Hippocampal formation (tissue), 2 donors: ENCODE measurements around the gene STOX1.
"Not testable (repeated sequence)": the region's sequence is repeated elsewhere in the genome, so short reads cannot be mapped to it uniquely, and the experiment has no call there.

Experiments
- DNase-seq, 2 donors: peaks; one replicate each; lab custom pipeline; 2025; lab: John Stamatoyannopoulos, UW

The STOX1 gene

DNA sequence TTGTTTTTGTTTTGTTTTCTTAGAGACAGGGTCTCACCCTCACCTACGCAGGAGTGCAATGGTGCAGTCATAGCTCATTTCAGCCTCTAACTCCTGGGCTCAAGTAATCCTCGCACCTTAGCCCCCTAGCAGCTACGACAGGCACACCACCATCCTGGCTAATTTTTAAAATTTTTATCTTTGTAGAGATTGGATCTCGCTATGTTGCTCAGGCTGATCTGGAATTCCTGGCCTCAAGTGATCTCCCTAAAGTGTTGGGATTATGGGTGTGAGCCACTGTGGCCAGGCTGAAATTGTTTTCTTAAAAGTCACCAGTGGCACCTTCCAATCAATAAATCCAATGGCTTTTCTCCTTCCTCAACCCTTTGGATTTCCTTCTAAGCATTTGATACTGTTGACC, 52.9 kb downstream of the STOX1 start:
- no peak for DNase-seq

DNA sequence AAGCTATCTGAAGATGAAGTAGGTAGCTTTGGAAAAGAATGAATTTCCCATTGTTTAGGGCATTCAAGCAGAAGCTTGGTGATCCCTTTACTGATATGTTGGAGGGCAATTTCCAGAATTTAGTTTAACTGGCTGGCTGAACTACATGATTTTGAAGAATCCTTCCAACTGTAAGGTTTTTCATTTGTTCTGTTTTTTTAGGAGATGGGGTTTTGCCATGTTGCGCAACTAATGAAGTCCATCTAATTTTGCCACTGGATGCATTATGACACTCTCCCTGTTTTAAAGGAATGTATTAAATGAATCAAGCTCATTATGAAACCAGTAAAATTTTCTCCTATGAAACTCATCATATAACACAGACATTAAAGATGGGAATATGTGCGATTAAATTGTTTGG, 67.7 kb downstream of the STOX1 start:
- no peak for DNase-seq

DNA sequence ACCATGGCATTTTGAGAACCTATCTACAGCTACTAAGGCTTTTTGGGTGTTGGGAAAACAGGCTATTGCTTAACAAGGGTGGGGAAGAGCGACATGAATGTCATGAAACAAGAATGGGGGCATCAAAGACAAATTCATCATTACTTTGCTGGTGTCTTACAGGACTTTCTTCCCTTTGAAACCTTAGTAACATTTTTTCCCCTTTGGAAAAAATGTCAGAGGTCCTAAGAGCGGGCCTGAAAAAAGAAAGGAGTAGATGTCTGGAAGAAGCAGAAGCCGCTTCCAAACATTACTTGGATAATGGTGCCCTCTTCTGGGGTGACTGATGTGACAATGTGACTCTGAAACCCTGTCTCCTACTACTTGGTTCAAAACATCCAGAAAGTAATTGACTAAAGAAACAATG, 70.0 kb downstream of the STOX1 start:
- peak; percentile 17 to 89 for DNase-seq

DNA sequence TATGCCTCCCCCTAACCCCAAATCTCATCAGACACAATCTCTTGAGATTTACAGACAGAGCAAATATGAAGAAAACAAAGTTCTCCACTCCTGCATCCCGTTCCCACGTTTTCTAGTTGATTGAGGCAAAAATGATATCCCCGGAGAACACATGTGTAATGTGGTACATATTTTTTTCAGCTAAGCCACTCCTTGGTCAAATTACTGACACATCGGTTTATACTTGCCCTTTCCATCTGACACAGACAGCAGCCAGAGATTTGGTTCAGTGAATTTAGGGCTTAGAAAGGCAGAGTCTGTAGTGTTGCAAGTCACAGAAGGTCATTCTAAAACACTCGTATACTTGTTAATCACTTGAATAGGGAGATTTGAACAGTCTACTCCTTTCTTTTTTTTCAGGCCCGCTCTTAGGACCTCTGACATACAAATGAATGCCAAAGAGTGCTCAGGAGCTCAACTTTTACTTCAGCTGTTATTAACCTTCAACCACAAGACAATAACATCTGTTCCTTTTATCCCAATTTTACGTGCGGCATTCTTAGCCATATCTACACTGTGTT, 71.9 kb downstream of the STOX1 start:
- DNase-seq, result no peak

DNA sequence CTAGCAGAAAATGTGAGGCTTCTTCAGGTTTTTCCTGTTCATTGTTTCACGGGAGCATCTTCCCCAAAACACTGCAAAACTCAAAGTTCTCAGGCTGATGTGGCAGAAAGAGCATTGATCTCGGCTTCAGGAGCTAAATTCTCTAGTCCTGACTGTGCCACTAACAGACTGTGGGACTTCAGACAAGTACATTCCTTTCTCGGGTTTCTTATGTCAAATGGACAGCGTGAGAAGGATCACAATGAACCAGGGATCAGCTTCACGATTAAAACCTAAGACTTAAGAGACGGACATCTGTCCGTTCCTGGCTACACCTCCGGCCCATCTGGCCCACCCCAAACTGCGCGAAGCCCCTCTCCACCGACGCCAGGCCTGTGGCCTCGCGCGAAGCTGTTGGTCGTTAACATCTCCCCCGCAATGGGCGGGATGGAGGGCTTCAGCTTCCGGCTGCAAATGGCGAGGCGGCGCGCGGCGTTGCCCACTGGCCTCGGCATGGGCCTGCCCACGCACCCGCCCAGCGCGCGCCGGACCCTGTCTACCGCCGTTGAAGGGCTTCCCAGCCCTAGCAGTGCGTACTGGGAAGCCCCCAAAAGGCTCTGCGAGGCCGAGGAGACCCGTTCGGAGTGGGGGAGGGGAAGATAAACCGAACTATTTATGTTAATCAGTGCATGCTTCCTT, 73.2 kb downstream of the STOX1 start:
- DNase-seq, result peak; percentile 70 to 85

DNA sequence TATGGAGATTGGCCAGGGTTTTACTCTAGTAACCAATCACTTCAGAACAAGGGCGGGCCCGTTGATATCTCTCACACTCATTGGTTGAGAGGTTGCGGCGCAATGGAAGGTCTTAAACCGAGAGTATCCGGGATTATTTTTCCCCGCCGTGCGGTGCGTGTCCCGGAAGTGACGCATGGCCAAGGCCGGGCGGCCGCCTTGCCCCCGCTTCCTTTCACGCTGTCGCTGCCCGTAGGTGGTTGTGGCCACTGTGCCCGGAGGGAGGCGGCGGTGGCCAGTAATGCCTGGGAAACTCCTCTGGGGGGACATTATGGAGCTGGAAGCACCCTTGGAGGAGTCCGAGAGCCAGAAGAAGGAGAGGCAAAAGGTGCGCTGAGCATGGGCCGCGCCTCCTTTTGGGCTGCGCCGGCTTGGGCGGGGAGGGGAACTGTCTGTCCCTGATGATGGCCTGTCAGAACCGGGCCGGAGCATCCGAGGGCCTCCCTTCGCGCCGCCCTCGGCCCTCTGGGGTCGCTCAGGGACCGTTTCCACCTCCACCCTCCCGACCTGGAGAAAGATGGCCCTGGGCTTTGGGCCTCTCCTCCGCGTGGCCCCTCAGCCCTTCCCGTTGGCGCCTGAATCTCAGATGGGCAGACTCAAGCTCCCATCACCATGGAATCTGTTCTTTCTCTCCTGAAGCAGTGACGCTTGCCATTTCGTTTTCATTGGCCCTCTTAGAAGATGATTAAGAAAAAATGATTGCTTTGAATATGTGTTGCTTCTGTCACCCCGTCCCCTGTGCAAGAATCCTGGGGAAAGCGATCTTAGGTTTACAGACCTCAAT, 74.0 kb downstream of the STOX1 start, which contains the start of gene DDX50:
Gene DDX50 (plus strand): TSS at position 211 of the 823 bp plus-strand sequence. CDS start 70 bp downstream, at position 281.
- peak; percentile 96 to 99 for DNase-seq

DNA sequence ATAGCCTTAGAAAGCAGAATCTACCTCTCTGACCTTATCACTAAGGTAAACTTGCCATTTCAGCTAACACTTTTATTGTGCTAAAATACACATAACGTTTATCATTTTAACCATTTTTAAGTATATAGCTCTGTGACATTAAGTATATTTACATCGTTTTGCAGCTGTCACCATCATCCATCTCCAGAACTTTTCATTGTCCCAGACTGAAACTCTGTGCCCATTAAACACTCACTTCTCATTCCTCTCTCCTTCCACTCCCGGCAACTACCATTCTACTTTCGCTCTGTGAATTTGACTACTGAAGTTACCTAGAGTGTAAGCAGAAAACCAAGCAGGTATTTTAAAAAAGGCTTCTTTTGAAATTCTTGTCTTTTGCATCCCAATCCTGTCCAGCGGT, 75.1 kb downstream of the STOX1 start:
- DNase-seq, result no peak

DNA sequence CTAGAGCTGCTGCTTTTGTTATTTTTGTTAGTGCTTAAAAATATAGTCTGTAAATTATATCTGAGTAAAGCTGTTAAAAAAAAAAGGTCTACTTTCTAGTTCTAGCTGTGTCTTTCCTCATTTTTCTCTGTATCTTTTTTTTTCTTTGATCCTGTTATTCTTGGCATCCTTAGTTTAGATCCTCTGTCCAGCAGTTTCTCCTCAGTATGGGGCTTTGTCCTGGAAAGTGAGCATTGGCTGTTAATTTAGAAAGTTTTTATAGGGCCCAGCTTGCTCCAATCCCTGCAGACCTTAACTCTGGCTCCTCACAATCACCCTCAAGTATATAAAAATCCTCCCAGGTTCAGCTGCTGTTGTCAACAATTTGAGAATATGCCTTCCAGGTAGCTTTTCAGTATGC, 97.3 kb downstream of the STOX1 start:
- DNase-seq, result no peak

DNA sequence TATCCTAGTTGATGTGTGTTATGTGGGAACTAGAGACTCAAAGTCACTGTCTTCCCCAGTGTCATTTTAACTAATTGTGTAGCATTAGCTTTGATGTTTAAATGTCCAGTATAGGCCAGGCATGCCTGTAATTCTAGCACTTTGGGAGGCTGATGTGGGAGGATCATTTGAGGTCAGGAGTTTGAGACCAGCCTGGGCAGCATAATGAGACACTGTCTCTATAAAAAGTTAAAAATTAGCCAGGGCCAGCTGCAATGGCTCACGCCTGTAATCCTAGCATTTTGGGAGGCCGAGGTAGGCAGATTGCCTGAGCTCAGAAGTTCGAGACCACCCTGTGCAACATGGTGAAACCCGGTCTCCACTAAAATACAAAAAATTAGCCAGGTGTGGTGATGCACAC, 98.2 kb downstream of the STOX1 start:
- no peak for DNase-seq

DNA sequence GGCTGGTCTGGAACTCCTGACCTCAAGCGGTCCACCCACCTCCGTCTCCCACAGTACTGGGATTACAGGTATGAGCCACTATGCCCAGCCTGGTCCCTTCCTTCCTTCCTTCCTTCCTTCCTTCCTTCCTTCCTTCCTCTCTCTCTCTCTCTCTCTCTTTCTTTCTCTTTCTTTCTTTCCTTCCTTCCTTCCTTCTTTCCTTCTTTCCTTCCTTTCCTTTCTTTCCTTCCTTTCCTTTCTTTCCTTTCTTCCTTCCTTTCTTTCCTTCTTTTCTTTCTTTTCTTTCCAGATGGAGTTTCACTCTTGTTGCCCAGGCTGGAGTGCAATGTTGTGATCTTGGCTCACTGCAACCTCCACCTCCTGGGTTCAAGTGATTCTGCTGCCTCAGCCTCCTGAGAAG, 101.8 kb downstream of the STOX1 start:
- DNase-seq, result not testable (repeated sequence)

DNA sequence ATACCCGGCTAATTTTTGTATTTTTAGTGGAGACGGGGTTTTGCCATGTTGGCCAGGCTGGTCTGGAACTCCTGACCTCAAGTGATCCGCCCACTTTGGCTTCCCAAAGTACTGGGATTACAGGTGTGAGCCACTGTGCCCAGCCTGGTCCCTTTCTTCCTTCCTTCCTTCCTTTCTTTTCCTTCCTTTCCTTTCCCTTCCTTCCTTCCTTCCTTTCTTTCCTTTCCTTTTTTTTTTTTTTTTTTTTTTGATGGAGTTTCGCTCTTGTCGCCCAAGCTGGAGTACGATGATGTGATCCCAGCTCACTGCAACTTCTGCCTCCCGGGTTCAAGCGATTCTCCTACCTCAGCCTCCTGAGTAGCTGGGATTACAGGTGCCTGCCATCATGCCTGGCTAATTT, 102.6 kb downstream of the STOX1 start:
- not testable (repeated sequence) for DNase-seq

DNA sequence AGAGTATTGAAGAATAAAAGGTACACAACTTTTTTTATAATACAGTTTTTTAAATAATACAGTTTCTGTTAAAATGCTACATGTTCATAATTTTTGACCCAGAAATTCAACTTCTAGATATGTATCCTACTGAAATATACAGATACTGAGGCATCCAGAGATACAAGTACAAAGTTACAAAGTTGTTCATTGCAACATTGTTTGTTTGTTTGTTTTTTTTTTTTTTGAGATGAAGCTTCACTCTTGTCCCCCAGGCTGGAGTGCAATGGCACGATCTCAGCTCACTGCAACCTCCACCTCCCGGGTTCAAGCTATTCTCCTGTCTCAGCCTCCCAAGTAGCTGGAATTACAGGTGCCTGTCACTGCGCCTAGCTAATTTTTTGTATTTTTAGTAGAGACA, 105.5 kb downstream of the STOX1 start:
- not testable (repeated sequence) for DNase-seq

DNA sequence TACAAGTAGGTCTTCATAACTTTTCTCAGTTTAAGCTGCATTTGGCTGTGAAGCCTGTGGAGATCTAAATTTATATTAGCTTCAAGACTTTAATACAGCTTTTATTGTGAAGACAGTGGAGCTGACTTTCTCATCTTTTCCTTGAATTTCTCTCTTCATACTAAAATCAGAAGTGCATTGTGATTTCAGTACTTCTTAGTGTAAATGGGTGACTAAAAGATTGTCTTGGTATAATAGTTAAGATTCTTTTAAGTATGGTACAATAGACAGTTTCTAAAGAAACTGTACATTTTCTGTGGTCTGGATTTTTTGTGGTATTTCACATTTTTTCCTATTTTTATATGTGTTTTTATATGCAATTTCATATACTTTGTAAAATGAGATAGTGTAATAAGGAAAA, 107.7 kb downstream of the STOX1 start:
- no peak for DNase-seq

DNA sequence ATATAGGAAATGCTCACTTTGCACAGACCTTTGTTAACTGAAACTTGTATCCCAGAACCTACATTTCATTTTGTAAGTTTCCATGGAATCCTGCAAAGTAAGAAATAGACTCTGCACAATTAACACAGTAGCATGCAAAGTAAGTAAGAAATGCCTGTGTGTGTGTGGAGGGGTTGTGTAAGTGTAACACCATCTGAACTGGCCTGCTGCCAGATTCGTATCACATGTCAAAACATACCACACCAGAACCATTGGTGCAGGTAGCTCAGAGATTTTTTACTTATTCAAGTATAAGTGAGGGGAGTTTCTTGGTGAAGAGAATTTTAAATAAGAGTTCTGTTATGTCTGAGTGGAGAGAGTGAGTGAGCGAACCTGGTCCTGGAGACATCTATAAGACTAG, 110.8 kb downstream of the STOX1 start:
- no peak for DNase-seq

DNA sequence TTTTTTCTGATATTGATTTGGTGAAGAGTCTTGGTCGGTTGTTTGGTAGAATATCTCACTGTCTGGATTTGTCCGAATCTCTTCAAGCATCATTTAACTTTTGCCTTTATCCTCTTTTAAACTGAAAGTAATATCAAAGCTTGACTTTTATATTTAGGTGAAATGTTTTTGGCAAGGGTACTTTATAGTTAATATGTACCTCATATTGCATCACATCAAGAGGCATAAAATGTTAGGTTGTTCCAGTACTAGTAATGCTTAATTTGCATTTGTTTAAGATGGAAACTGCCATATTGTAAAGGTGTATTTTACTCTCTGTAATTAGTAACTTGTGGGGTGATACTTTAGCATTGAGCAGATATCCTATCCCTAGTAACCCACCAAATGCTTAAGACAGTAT, 111.6 kb downstream of the STOX1 start:
- DNase-seq, result no peak

DNA sequence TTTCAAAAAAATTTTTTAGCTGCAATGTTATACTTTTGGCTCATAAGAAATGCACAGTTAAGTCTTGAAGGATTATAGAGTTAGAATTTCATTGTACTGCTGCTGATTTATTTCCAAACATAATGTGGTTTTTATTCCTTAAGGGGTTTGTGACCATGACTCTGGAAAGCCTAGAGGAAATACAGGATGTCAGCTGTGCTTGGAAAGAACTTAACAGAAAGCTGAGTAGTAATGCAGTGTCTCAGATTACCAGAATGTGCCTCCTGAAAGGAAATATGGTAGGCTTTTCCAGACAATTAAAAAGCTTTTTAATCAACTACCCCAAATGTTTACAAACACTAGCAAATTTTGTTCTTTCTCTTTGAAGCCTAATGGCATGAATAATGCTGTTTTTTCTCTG, 113.6 kb downstream of the STOX1 start:
- not testable (repeated sequence) for DNase-seq
